ENCODE measurements around the gene ANKRD6.

Gene ANKRD6

DNA sequence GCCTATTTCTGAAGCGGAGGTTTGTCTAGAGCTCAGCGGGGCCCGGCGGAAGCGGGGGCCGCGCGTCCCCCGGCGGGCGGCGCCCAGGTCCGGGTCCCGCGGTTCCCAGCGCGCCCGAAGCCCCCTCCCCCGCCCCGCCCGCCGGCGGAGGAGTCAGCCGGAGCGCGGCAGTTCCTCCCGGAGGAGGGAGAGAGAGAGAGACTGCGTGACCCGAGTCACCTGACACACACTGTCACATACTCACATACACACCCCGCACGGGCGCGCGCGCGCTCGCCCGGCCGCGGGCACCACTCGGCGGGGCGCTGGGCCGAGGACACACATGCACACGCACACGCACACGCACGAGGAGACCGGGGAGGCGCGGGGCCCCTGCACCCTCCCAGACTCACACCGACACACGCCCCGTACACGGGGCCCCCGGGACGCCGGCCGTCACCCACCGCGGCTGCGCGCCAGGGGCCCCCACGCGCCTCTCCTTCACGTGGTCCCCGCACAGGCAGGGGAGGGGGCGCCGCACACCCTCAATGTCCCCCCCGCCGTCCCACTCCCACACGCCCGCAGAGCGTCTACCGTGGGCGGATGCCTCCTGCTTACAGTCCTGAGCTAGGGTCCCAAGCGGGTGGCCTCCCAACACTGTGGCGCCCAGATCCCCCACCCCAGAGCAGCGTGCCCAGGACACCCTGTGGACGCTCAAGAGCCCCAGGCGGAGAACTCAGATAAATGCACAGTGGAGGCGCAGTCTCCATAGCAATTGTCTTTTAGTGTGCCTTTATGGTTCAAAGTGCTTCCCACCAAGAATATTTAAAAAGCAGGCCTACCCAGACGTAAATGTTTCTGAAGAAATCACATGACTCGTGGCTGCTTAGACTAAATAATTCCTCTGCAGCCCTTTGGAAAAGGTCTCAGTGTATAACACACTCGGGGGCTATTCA, 20.6 kb upstream of the ANKRD6 start, which contains the start of gene RRAGD:
Gene RRAGD, minus strand, starts transcription at position 203 of the 935 bp plus-strand sequence. CDS start 280 bp downstream, outside the sequence.
- peak; percentile 36 to 50 (median 40) for DNase-seq
- Histone ChIP-seq H3K27me3 (replicated peaks; ENCODE audit: control insufficient read depth, insufficient read depth, low read length, poor library complexity, severe bottlenecking) (no peaks in the 10 kb centered on the region), H3K36me3 (ENCODE audit: control insufficient read depth, insufficient read depth, low read length) (no peaks in the 10 kb centered on the region), H3K9me3 (ENCODE audit: control insufficient read depth, low read length) (no peaks in the 10 kb centered on the region), H3K4me1 (ENCODE audit: control insufficient read depth, insufficient read depth, low read length, poor library complexity, severe bottlenecking) (peaks cover 18% of the 10 kb centered on the region), H3K27ac (ENCODE audit: insufficient read depth, low read length, poor library complexity, severe bottlenecking) (peak within 1 kb of the TSS; percentile 16), H3K4me3 (ENCODE audit: insufficient read depth, low read depth, low read length, poor library complexity, severe bottlenecking) (peak within 1 kb of the TSS; percentile 86)

DNA sequence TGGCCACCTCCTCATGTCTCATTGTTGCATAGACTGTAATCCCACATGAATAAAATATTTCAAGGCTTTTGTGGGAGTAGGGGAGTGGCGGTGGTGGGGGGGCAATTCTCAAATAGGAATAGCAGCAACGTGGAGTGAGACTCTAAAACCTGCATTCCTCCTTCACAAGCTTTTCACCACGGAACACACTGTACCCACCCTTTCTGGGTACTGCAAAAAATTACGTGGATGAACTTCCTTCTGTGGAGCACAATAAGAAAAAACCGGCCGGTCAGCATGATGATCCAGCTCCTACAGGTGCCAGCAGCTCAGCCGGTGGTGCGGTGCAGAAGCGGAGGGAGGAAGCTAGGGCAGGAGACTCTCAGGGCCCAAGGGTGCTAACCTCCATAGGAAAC, 19.9 kb upstream of the ANKRD6 start:
- no peaks in the 10 kb centered on the region for H3K36me3 ChIP-seq (ENCODE audit: control insufficient read depth, insufficient read depth, low read length)
- peak overlapping the region; percentile 86 for H3K4me3 ChIP-seq (ENCODE audit: insufficient read depth, low read depth, low read length, poor library complexity, severe bottlenecking)
- H3K27me3 ChIP-seq (replicated peaks; ENCODE audit: control insufficient read depth, insufficient read depth, low read length, poor library complexity, severe bottlenecking): no peaks in the 10 kb centered on the region
- no peaks in the 10 kb centered on the region for H3K9me3 ChIP-seq (ENCODE audit: control insufficient read depth, low read length)
- DNase-seq: no peak
- peaks cover 18% of the 10 kb centered on the region for H3K4me1 ChIP-seq (ENCODE audit: control insufficient read depth, insufficient read depth, low read length, poor library complexity, severe bottlenecking)
- H3K27ac ChIP-seq (ENCODE audit: insufficient read depth, low read length, poor library complexity, severe bottlenecking): no peak overlapping the region

DNA sequence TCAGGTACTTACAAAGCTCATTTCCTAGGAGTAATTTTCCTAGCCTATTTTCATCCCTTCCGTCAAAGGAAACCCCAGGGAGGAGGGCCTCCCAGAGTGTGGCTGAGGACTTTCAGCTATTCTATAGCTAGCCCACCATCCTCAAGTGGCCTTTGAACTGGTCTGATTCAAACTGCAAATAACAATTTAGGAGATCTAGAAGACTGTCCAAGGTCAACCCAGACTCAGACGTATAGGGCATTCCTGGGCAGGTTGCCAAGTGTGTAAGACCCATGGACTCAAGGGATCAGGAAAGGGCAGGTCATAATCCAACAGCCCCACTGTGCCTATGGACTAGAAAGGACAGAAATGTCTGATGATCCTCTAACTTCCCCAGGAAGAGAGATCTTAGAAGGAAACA, 18.7 kb upstream of the ANKRD6 start:
- Histone ChIP-seq H3K27me3 (replicated peaks; ENCODE audit: control insufficient read depth, insufficient read depth, low read length, poor library complexity, severe bottlenecking) (no peaks in the 10 kb centered on the region), H3K36me3 (ENCODE audit: control insufficient read depth, insufficient read depth, low read length) (no peaks in the 10 kb centered on the region), H3K9me3 (ENCODE audit: control insufficient read depth, low read length) (no peaks in the 10 kb centered on the region), H3K4me3 (ENCODE audit: insufficient read depth, low read depth, low read length, poor library complexity, severe bottlenecking) (no peak overlapping the region), H3K27ac (ENCODE audit: insufficient read depth, low read length, poor library complexity, severe bottlenecking) (no peak overlapping the region), H3K4me1 (ENCODE audit: control insufficient read depth, insufficient read depth, low read length, poor library complexity, severe bottlenecking) (peaks cover 18% of the 10 kb centered on the region)
- DNase-seq: no peak

DNA sequence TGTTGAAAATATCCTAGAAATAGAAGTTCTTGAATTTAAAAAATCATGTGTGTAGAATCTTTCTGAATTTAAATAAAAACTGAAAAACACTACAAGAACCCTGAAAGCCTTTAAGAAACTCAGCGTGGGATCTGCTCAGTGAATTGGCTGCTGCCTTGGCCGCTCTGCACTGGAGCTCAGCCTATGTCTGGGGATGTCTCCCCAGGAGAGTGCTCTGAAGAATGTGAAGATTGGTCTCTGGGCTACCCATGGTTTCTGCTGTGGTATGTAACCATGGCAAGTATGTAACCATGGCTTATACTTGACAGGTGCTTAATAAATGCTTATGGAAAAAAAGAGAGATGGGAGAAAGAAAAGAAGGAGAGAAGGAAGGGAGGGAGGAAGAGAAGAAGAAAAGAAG, 17.8 kb upstream of the ANKRD6 start:
- Histone ChIP-seq H3K36me3 (ENCODE audit: control insufficient read depth, insufficient read depth, low read length) (no peaks in the 10 kb centered on the region), H3K27me3 (replicated peaks; ENCODE audit: control insufficient read depth, insufficient read depth, low read length, poor library complexity, severe bottlenecking) (no peaks in the 10 kb centered on the region), H3K27ac (ENCODE audit: insufficient read depth, low read length, poor library complexity, severe bottlenecking) (no peak overlapping the region), H3K4me1 (ENCODE audit: control insufficient read depth, insufficient read depth, low read length, poor library complexity, severe bottlenecking) (peaks cover 18% of the 10 kb centered on the region), H3K4me3 (ENCODE audit: insufficient read depth, low read depth, low read length, poor library complexity, severe bottlenecking) (no peak overlapping the region), H3K9me3 (ENCODE audit: control insufficient read depth, low read length) (no peaks in the 10 kb centered on the region)
- DNase-seq: no peak

DNA sequence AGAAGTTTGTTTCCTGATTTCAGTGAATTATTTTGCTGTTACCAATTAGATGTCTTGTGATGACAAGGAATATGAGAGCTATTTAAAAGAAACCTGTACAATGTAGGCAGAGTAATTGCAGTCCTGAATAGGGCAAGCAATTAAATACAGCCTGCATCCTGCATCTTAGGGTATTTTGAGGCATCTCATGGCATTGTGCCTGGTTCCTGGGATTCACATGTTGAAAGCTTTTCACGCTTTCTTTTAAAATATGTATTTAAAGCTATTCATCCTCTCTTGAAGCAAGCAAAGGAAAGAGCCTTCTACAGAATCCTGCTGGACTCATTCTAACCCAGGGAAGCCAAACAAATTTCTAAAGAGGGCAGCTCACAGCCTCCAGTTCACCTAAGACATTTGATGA, 16.2 kb upstream of the ANKRD6 start:
- Histone ChIP-seq H3K36me3 (ENCODE audit: control insufficient read depth, insufficient read depth, low read length) (no peaks in the 10 kb centered on the region), H3K27ac (ENCODE audit: insufficient read depth, low read length, poor library complexity, severe bottlenecking) (no peak overlapping the region), H3K4me3 (ENCODE audit: insufficient read depth, low read depth, low read length, poor library complexity, severe bottlenecking) (no peak overlapping the region), H3K27me3 (replicated peaks; ENCODE audit: control insufficient read depth, insufficient read depth, low read length, poor library complexity, severe bottlenecking) (no peaks in the 10 kb centered on the region), H3K4me1 (ENCODE audit: control insufficient read depth, insufficient read depth, low read length, poor library complexity, severe bottlenecking) (peaks cover 10% of the 10 kb centered on the region), H3K9me3 (ENCODE audit: control insufficient read depth, low read length) (no peaks in the 10 kb centered on the region)
- DNase-seq: no peak

DNA sequence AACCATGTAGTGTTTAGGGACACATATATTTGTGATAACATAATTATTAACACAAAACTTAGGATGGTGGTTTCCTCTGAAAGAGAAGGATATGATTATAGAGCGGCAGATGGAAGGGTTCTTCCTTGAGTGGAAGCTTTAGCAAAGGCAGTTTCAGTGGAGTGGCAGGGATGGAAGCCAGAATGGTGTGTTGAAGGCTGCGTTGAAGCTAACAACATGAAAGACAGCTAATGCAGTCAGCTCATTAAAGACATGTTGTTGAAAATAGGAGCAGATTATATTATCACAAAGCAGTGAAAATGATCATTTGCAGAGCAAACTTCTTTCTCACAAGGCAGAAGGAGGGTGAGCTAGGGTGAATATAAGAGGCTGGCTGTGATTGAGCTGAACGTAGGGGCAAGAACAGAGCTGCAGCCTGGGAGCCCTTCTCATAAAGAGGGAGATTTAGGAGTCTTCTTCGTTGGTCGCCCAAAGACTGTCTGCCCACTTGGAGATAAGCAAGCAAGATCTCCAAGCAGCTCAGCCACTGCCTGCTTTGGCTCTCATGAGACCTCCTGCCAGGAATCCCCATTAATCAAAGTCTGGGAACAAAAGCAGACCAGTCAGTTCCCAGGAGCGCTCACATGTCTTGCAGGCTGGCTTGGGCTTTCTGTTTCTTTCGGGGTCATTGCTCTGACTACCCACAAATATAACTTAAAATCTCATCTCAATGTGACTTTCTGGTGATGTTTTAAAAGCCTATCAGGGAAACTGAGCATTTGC, 2.6 kb upstream of the ANKRD6 start:
- Histone ChIP-seq H3K27ac (ENCODE audit: insufficient read depth, low read length, poor library complexity, severe bottlenecking) (no peak overlapping the region), H3K4me3 (ENCODE audit: insufficient read depth, low read depth, low read length, poor library complexity, severe bottlenecking) (no peak overlapping the region), H3K27me3 (replicated peaks; ENCODE audit: control insufficient read depth, insufficient read depth, low read length, poor library complexity, severe bottlenecking) (no peaks in the 10 kb centered on the region), H3K4me1 (ENCODE audit: control insufficient read depth, insufficient read depth, low read length, poor library complexity, severe bottlenecking) (peaks cover 8% of the 10 kb centered on the region), H3K9me3 (ENCODE audit: control insufficient read depth, low read length) (no peaks in the 10 kb centered on the region), H3K36me3 (ENCODE audit: control insufficient read depth, insufficient read depth, low read length) (no peaks in the 10 kb centered on the region)
- DNase-seq: no peak

DNA sequence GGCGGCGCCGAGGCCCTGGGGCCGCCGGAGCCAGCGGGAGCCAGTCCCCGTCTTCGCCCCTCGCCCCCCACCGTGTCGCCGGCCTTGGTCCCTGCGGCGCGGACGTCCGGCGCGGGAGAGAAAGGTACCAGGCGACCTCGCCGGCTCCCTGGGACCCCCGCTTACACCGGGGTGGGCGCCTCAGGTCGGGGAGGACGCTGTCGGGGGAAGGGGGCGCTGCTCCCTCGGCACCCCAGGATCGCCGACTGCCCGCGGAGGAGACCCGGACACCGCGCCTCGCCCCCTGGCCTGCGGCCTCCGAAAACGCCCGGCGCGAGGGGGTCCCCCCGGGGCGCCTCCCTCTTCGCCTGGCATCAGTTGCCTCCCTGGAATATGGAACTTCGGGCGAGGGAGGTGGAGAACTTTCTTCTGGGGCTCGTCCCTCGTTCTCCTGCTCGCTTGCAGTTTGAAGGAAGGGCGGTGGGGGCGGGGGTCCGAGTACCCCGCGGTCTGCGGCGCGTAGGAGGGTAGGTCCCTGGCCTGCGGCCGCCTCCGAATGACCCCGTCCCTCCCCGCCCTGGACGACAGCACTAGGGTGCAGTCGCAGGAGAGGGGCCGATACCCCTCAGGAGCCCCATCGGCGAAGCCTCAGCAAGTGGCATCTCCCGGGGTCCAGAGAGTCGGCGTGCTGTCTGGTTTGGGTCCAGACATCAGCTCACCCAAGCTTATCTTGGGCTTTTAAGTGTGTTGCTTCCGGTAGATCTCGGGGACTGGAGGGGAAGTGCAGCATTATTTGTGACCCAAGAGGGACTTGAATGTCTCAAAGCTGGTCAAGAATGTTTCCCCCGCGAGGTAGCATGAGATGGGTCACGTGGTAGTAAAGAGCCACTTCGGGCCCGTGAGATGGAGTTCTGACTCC, 549 bp downstream of the ANKRD6 start:
- peak overlapping the region; percentile 29 for H3K27ac ChIP-seq (ENCODE audit: insufficient read depth, low read length, poor library complexity, severe bottlenecking)
- H3K27me3 ChIP-seq (replicated peaks; ENCODE audit: control insufficient read depth, insufficient read depth, low read length, poor library complexity, severe bottlenecking): no peaks in the 10 kb centered on the region

DNA sequence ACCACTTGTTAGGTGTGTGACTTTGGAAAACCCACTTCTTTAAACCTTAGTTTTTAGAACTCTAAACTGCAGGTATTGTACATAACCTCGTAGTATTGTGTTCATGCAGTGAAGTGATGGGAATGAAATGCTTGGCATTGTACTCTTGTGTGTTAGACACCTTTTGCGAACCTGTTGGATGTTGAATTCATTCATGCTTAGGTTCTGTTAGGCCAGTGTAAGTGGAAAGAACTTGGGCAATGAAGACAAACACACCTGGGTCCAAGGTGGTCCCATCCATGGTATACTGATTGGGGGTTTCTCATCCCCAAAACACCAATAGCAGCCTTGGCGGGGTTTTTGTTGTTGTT, 1.2 kb downstream of the ANKRD6 start:
- no peaks in the 10 kb centered on the region for H3K36me3 ChIP-seq (ENCODE audit: control insufficient read depth, insufficient read depth, low read length)
- H3K4me3 ChIP-seq (ENCODE audit: insufficient read depth, low read depth, low read length, poor library complexity, severe bottlenecking): peak overlapping the region; percentile 68
- no peaks in the 10 kb centered on the region for H3K27me3 ChIP-seq (replicated peaks; ENCODE audit: control insufficient read depth, insufficient read depth, low read length, poor library complexity, severe bottlenecking)
- peaks cover 8% of the 10 kb centered on the region for H3K4me1 ChIP-seq (ENCODE audit: control insufficient read depth, insufficient read depth, low read length, poor library complexity, severe bottlenecking)
- no peak overlapping the region for H3K27ac ChIP-seq (ENCODE audit: insufficient read depth, low read length, poor library complexity, severe bottlenecking)
- no peak for DNase-seq
- no peaks in the 10 kb centered on the region for H3K9me3 ChIP-seq (ENCODE audit: control insufficient read depth, low read length)

More for the DNA sequence above, 549 bp downstream of the ANKRD6 start:
- Histone ChIP-seq H3K4me1 (ENCODE audit: control insufficient read depth, insufficient read depth, low read length, poor library complexity, severe bottlenecking) (peaks cover 8% of the 10 kb centered on the region), H3K4me3 (ENCODE audit: insufficient read depth, low read depth, low read length, poor library complexity, severe bottlenecking) (peak overlapping the region; percentile 68), H3K36me3 (ENCODE audit: control insufficient read depth, insufficient read depth, low read length) (no peaks in the 10 kb centered on the region), H3K9me3 (ENCODE audit: control insufficient read depth, low read length) (no peaks in the 10 kb centered on the region)
- DNase-seq: peak in 1 of 3 donors; percentile 10

DNA sequence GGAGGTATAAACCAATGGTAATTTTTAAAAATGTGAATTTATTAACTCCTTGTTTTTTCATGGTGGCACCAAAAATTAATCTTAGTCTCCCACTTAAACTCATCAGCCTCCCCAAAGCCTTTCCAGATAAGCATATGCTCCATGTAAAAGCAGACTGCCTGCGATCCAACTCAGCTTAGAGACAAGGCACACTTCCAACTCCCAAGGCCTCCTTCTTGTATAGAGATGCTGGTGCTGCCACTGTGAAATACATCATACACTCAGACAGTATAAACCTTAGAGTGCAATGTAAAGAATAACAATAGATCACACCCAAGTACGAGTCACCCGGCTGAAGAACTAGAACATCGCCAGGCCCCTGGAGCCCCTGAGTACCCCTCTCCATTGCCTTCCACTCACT, 2.0 kb downstream of the ANKRD6 start:
- H3K4me3 ChIP-seq (ENCODE audit: insufficient read depth, low read depth, low read length, poor library complexity, severe bottlenecking): no peak overlapping the region
- peaks cover 8% of the 10 kb centered on the region for H3K4me1 ChIP-seq (ENCODE audit: control insufficient read depth, insufficient read depth, low read length, poor library complexity, severe bottlenecking)
- H3K9me3 ChIP-seq (ENCODE audit: control insufficient read depth, low read length): no peaks in the 10 kb centered on the region
- no peaks in the 10 kb centered on the region for H3K36me3 ChIP-seq (ENCODE audit: control insufficient read depth, insufficient read depth, low read length)
- no peaks in the 10 kb centered on the region for H3K27me3 ChIP-seq (replicated peaks; ENCODE audit: control insufficient read depth, insufficient read depth, low read length, poor library complexity, severe bottlenecking)
- no peak for DNase-seq
- H3K27ac ChIP-seq (ENCODE audit: insufficient read depth, low read length, poor library complexity, severe bottlenecking): no peak overlapping the region
